Mammary epithelial cell (primary cell): Measurements from ENCODE around the gene ASTE1.

Source experiments
- CTCF ChIP-seq, 2 donors: IDR thresholded peaks in 1 of 2; conservative IDR thresholded peaks in 1 of 2; 2 replicates each; pipeline ENCODE4 v1.5.1; 2011 to 2012; ENCODE audit warnings: inconsistent platforms in 2 of 2, low read length in 2 of 2, mild to moderate bottlenecking in 2 of 2, control low read depth in 1 of 2, low read depth in 1 of 2; ENCODE audit not compliant: insufficient read depth in 1 of 2; ENCODE audit errors: extremely low read depth in 1 of 2
- EZH2 ChIP-seq: IDR thresholded peaks from 2 replicates; pipeline ENCODE4 v1.6.1; 2012; ENCODE audit warnings: low read length, inconsistent platforms, borderline replicate concordance

- no peak for TF ChIP-seq CTCF (conservative IDR thresholded peaks at IDR 0.05 in 1 of 2, IDR thresholded peaks at IDR 0.05 in 1 of 2; ENCODE audit: extremely low read depth in 1 of 2, insufficient read depth in 1 of 2, low read depth in 1 of 2, low read length in 2 of 2)
- TF ChIP-seq EZH2: no peak
These were observed 5.0 kb upstream of the ASTE1 start for GRCh38 chr3:131031660-131032059.
